PC-9 (cell line): ENCODE results near the gene GATB. TPM values are rescaled to one million over a fixed set of nuclear protein-coding genes. Genes with fewer than 3 reads are reported as not detected.

Experiments used
- BruUV-seq: library from RNA; stranded (reverse); fragments of 400-500 nt; replicated peaks from 2 replicates; lab custom pipeline; 2021; lab: Mats Ljungman, UMichigan
- CTCF ChIA-PET: fragments of 300-600 bp; sonication (Branson Sonifier 250); formaldehyde crosslinking; loops from one replicate; lab custom pipeline; 2022; ENCODE audit warnings: antibody characterized with exemption; lab: Charles Lee
- POLR2A ChIA-PET: fragments of 300-600 bp; sonication (Branson Sonifier 250); formaldehyde crosslinking; loops from one replicate; lab custom pipeline; 2022; ENCODE audit warnings: antibody characterized with exemption; ENCODE audit not compliant: unreplicated experiment; lab: Charles Lee
- DNase-seq, 2 experiments: peaks; one replicate each; pipeline versions ENCODE4 v3.0.0 to v3.0.0-alpha.2; 2015 to 2022; ENCODE audit warnings: mixed read lengths in 1 of 2
- H2AFZ ChIP-seq: fragments of 200-600 bp; sonication (generic); 2 replicates; pipeline ENCODE4 v1.8.1; 2017; ENCODE audit warnings: antibody characterized with exemption
- H3F3A ChIP-seq: fragments of 200-600 bp; sonication (generic); 2 replicates; pipeline ENCODE4 v1.8.1; 2017; ENCODE audit warnings: antibody characterized with exemption, mild to moderate bottlenecking, low read depth; ENCODE audit not compliant: insufficient read depth
- H3K27ac ChIP-seq: fragments of 200-600 bp; sonication (generic); 2 replicates; pipeline ENCODE4 v1.6.1; 2016; ENCODE audit warnings: mixed run types
- H3K27me3 ChIP-seq: fragments of 200-600 bp; sonication (generic); 2 replicates; pipeline ENCODE4 v1.6.1; 2016; ENCODE audit warnings: low read depth, mixed run types; ENCODE audit not compliant: insufficient read depth
- H3K36me3 ChIP-seq: fragments of 200-600 bp; sonication (generic); 2 replicates; pipeline ENCODE4 v1.6.1; 2016; ENCODE audit warnings: low read depth, mixed run types
- H3K4me1 ChIP-seq: fragments of 200-600 bp; sonication (generic); replicated peaks from 2 replicates; pipeline ENCODE4 v1.6.1; 2016; ENCODE audit warnings: mixed run types; ENCODE audit not compliant: insufficient read depth
- H3K4me2 ChIP-seq: fragments of 200-600 bp; sonication (generic); 2 replicates; pipeline ENCODE4 v1.6.1; 2017; ENCODE audit warnings: mixed run types
- H3K4me3 ChIP-seq: fragments of 200-600 bp; sonication (generic); 2 replicates; pipeline ENCODE4 v1.6.1; 2016; ENCODE audit warnings: mixed run types
- H3K79me2 ChIP-seq: fragments of 200-600 bp; sonication (generic); 2 replicates; pipeline ENCODE4 v1.6.1; 2017; ENCODE audit warnings: low read depth, mixed run types
- H3K9me2 ChIP-seq: fragments of 200-600 bp; sonication (generic); 2 replicates; pipeline ENCODE4 v1.8.1; 2017; ENCODE audit warnings: mild to moderate bottlenecking; ENCODE audit not compliant: insufficient read depth
- H3K9me3 ChIP-seq: fragments of 200-600 bp; sonication (generic); 2 replicates; pipeline ENCODE4 v1.8.1; 2016; ENCODE audit warnings: low read depth; ENCODE audit not compliant: insufficient read depth
- H4K20me1 ChIP-seq: fragments of 200-600 bp; sonication (generic); 2 replicates; pipeline ENCODE4 v1.8.1; 2017; ENCODE audit not compliant: insufficient read depth
- CTCF ChIP-seq: fragments of 200-600 bp; sonication (generic); conservative IDR thresholded peaks from 2 replicates; pipeline ENCODE4 v1.6.1; 2017; ENCODE audit warnings: mixed run types, antibody characterized with exemption, mild to moderate bottlenecking, moderate library complexity
- EZH2 ChIP-seq: fragments of 200-600 bp; sonication (generic); IDR thresholded peaks from 2 replicates; pipeline ENCODE4 v1.8.0; 2017; ENCODE audit warnings: antibody characterized with exemption, low read depth
- intact Hi-C: fragments of 100-400 bp; cut with micrococcal nuclease; formaldehyde crosslinking; loops from one replicate; pipeline ENCODE4 v1.10.0; 2022; ENCODE audit not compliant: unreplicated experiment
- total RNA-seq: library from RNA; stranded (reverse); gene quantifications from 2 replicates; pipeline ENCODE4 v1.2.3, GENCODE V29; 2021

Gene GATB
- total RNA-seq, 1 experiment from 2014 or later, result 24.2 TPM

DNA sequence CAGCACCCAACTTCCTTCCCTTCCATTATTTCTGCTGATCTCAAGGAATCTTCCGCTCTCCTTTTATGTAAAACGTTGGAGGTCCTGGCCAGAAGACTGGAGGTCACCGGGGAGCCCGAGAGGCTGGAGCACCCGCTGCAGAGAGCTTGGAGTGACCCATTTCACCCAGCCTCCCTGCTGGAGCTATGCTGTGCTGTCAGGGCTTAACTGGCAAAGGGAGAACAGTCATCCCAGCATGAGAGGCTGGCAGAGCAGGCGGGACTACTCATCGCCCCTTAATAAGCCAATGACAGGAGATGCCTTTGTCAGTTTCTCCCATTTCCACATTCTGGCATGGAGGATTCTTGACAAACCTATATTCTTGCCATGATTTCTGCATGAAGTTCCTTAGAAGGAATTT is 98.9 kb downstream of the GATB start:
- H3K36me3 ChIP-seq, result no peaks in the 10 kb centered on the region
- H3K4me3 ChIP-seq, result no peak overlapping the region
- no peak overlapping the region for H3K4me2 ChIP-seq
- H3K27ac ChIP-seq, result no peak overlapping the region
- ChIA-PET CTCF (no interaction called here), POLR2A (no interaction called here)
- no peaks in the 10 kb centered on the region for H3K9me2 ChIP-seq
- H3K79me2 ChIP-seq, result no peaks in the 10 kb centered on the region
- no peak for TF ChIP-seq EZH2
- no peak for TF ChIP-seq CTCF
- H3K9me3 ChIP-seq, result no peaks in the 10 kb centered on the region
- DNase-seq, result no peak
- H4K20me1 ChIP-seq, result no peaks in the 10 kb centered on the region
- intact Hi-C loops, result no loop called here
- no peaks in the 10 kb centered on the region for H3K27me3 ChIP-seq
- H3F3A ChIP-seq, result no peaks in the 10 kb centered on the region
- H3K4me1 ChIP-seq, result no peaks in the 10 kb centered on the region
- H2AFZ ChIP-seq, result no peak overlapping the region
- BruUV-seq, result no TSS peak

GRCh38 chr4:151660676-151661075 is 100.1 kb downstream of the GATB start:
- no peaks in the 10 kb centered on the region for H3K4me1 ChIP-seq
- POLR2A ChIA-PET, result no interaction called here
- H3K9me3 ChIP-seq, result no peaks in the 10 kb centered on the region
- H3K27me3 ChIP-seq, result no peaks in the 10 kb centered on the region
- no peak overlapping the region for H2AFZ ChIP-seq
- no peaks in the 10 kb centered on the region for H3K79me2 ChIP-seq
- H3K9me2 ChIP-seq, result no peaks in the 10 kb centered on the region
- no peak overlapping the region for H3K27ac ChIP-seq
- H3K36me3 ChIP-seq, result no peaks in the 10 kb centered on the region
- no peaks in the 10 kb centered on the region for H4K20me1 ChIP-seq
- no peak overlapping the region for H3K4me2 ChIP-seq
- BruUV-seq, result no TSS peak
- intact Hi-C loops, result no loop called here
- no peak overlapping the region for H3K4me3 ChIP-seq
- TF ChIP-seq EZH2 (no peak), CTCF (no peak)
- CTCF ChIA-PET, result no interaction called here
- no peak for DNase-seq
- no peaks in the 10 kb centered on the region for H3F3A ChIP-seq

GRCh38 chr4:151659601-151660364 is 101.0 kb downstream of the GATB start:
- H3K27me3 ChIP-seq, result no peaks in the 10 kb centered on the region
- H3K4me3 ChIP-seq, result no peak overlapping the region
- TF ChIP-seq CTCF, result no peak
- no peak for TF ChIP-seq EZH2
- H3K79me2 ChIP-seq, result no peaks in the 10 kb centered on the region
- H3K4me1 ChIP-seq, result no peaks in the 10 kb centered on the region
- BruUV-seq, result no TSS peak
- H3K27ac ChIP-seq, result no peak overlapping the region
- H3K4me2 ChIP-seq, result no peak overlapping the region
- H4K20me1 ChIP-seq, result no peaks in the 10 kb centered on the region
- H3F3A ChIP-seq, result no peaks in the 10 kb centered on the region
- H2AFZ ChIP-seq, result no peak overlapping the region
- H3K36me3 ChIP-seq, result no peaks in the 10 kb centered on the region
- H3K9me2 ChIP-seq, result no peaks in the 10 kb centered on the region
- H3K9me3 ChIP-seq, result no peaks in the 10 kb centered on the region
- DNase-seq, result no peak
- ChIA-PET CTCF (no interaction called here), POLR2A (no interaction called here)
- intact Hi-C loops, result no loop called here
